A549 (cell line): ENCODE results near the gene ABCA13.

ENCODE experiments used
- CTCF ChIP-seq: fragments of >200 bp; sonication (Bioruptor Twin); formaldehyde crosslinking; IDR thresholded peaks from 3 replicates; pipeline ENCODE4 v1.5.1; 2016
- EP300 ChIP-seq, 2 experiments: fragments of >200 bp; sonication (Bioruptor Twin); formaldehyde crosslinking; IDR thresholded peaks; 2 replicates in 1 of 2; 3 replicates in 1 of 2; pipeline ENCODE4 v1.6.1; 2016 to 2017
- GATA3 ChIP-seq: IDR thresholded peaks from 2 replicates; pipeline ENCODE4 v1.6.1; 2012; ENCODE audit warnings: borderline replicate concordance
- HDAC2 ChIP-seq: fragments of 200-600 bp; sonication (generic); IDR thresholded peaks from 2 replicates; pipeline ENCODE4 v1.6.1; 2016
- NR3C1 ChIP-seq: fragments of >200 bp; sonication (Bioruptor Twin); formaldehyde crosslinking; IDR thresholded peaks from 3 replicates; pipeline ENCODE4 v1.6.1; 2017
- POLR2A ChIP-seq: IDR thresholded peaks from 2 replicates; pipeline ENCODE4 v1.6.1; 2012; ENCODE audit warnings: mild to moderate bottlenecking, low read length
- RFX5 ChIP-seq: fragments of 450-650 bp; IDR thresholded peaks from 2 replicates; pipeline ENCODE4 v1.7.1; 2014; ENCODE audit warnings: antibody characterized with exemption, mild to moderate bottlenecking, moderate library complexity
- SMC3 ChIP-seq: fragments of >200 bp; sonication (Bioruptor Twin); formaldehyde crosslinking; IDR thresholded peaks from 3 replicates; pipeline ENCODE4 v1.6.1; 2018; ENCODE audit warnings: inconsistent platforms
- SREBF2 ChIP-seq: fragments of 450-650 bp; IDR thresholded peaks from 2 replicates; pipeline ENCODE4 v1.6.1; 2014; ENCODE audit warnings: mild to moderate bottlenecking, moderate library complexity
- TF ChIP-seq, protein P1 (sequence below): fragments of 150-350 bp; IDR thresholded peaks from 2 replicates; pipeline ENCODE4 v1.6.1; 2014; ENCODE audit warnings: low read depth, mild to moderate bottlenecking, low read length
- TF ChIP-seq, protein P2 (sequence below): IDR thresholded peaks from 2 replicates; pipeline ENCODE4 v1.6.1; 2012

DNA sequence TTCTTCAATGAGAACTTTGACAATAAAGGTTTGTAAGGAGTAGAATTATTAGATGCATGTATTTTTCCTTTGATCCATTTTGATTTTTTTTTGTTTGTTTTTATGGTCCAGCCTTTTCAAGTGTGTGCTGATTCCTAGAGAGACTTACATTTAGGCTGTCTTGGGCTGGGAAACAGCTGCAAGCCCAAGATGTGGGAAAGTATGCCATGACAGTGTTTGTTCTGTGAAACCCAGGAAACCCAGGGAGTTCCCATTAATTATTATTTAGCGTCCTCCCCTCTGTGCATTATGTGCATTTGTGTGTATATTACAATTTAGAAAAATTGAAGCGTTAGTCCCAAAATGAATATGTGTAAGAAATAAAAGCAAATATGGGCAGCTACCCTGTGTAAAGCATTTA, 216.7 kb downstream of the ABCA13 start:
- TF ChIP-seq POLR2A, result no peak
- no peak for TF ChIP-seq CTCF
- TF ChIP-seq NR3C1, result no peak
- no peak for TF ChIP-seq SREBF2
- TF ChIP-seq SMC3, result no peak
- TF ChIP-seq, protein P1, sequence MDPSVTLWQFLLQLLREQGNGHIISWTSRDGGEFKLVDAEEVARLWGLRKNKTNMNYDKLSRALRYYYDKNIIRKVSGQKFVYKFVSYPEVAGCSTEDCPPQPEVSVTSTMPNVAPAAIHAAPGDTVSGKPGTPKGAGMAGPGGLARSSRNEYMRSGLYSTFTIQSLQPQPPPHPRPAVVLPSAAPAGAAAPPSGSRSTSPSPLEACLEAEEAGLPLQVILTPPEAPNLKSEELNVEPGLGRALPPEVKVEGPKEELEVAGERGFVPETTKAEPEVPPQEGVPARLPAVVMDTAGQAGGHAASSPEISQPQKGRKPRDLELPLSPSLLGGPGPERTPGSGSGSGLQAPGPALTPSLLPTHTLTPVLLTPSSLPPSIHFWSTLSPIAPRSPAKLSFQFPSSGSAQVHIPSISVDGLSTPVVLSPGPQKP, result no peak
- TF ChIP-seq HDAC2, result no peak
- TF ChIP-seq, protein P2, sequence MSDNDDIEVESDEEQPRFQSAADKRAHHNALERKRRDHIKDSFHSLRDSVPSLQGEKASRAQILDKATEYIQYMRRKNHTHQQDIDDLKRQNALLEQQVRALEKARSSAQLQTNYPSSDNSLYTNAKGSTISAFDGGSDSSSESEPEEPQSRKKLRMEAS, result no peak
- no peak for TF ChIP-seq GATA3
- TF ChIP-seq RFX5, result no peak
- no peak for TF ChIP-seq EP300 (IDR thresholded peaks at IDR 0.05)
